HepG2 (cell line): ENCODE data around the gene FUT6. TPM values are rescaled to one million over a fixed set of nuclear protein-coding genes. Genes with fewer than 3 reads are reported as not detected.

Source experiments
- ASH2L ChIP-seq: fragments of 300-600, 200-600 bp; sonication (generic); IDR thresholded peaks from 2 replicates; pipeline ENCODE4 v1.7.0; 2017; ENCODE audit warnings: low read depth, mild to moderate bottlenecking, moderate library complexity, mixed read lengths, low read length; ENCODE audit not compliant: insufficient read length
- ATF7-NPFF ChIP-seq: sonication (generic); formaldehyde crosslinking; IDR thresholded peaks from 2 replicates; pipeline ENCODE4 v1.8.1; 2023; ENCODE audit warnings: mild to moderate bottlenecking, low read depth, missing genetic modification reagents, moderate library complexity
- HHEX ChIP-seq: IDR thresholded peaks from 2 replicates; pipeline ENCODE4 v1.6.1; 2016; ENCODE audit warnings: control low read depth
- HIVEP1 ChIP-seq: sonication (generic); formaldehyde crosslinking; IDR thresholded peaks from 2 replicates; pipeline ENCODE4 v1.4.0; 2020; ENCODE audit warnings: mild to moderate bottlenecking, missing genetic modification reagents
- HMGA1 ChIP-seq: sonication (generic); formaldehyde crosslinking; conservative IDR thresholded peaks from 2 replicates; pipeline ENCODE4 v1.4.0; 2020; ENCODE audit warnings: missing genetic modification reagents
- KDM4B ChIP-seq: sonication (generic); formaldehyde crosslinking; IDR thresholded peaks from 2 replicates; pipeline ENCODE4 v1.4.0; 2020; ENCODE audit warnings: missing genetic modification reagents
- MAF1 ChIP-seq: sonication (generic); formaldehyde crosslinking; IDR thresholded peaks from 2 replicates; pipeline ENCODE4 v1.5.0; 2020; ENCODE audit warnings: missing genetic modification reagents, borderline replicate concordance
- MEF2D ChIP-seq: sonication (generic); formaldehyde crosslinking; IDR thresholded peaks from 2 replicates; pipeline ENCODE4 v1.5.1; 2020; ENCODE audit warnings: mild to moderate bottlenecking, missing genetic modification reagents
- RBM22 ChIP-seq: fragments of 200-400 bp; formaldehyde crosslinking; optimal IDR thresholded peaks from 2 replicates; pipeline ENCODE3; 2017; ENCODE audit warnings: mild to moderate bottlenecking, low read length, moderate library complexity
- SATB2 ChIP-seq: sonication (generic); formaldehyde crosslinking; IDR thresholded peaks from 2 replicates; pipeline ENCODE4 v1.5.0; 2020; ENCODE audit warnings: missing genetic modification reagents
- SKI ChIP-seq: fragments of 450-650 bp; IDR thresholded peaks from one replicate; pipeline ENCODE4 v1.6.1; 2018; ENCODE audit warnings: mild to moderate bottlenecking; ENCODE audit not compliant: partially characterized antibody
- TARDBP ChIP-seq: sonication (generic); formaldehyde crosslinking; IDR thresholded peaks from 2 replicates; pipeline ENCODE4 v1.8.0; 2022; ENCODE audit warnings: mild to moderate bottlenecking, missing genetic modification reagents
- TBX2 ChIP-seq: sonication (generic); formaldehyde crosslinking; IDR thresholded peaks from 2 replicates; pipeline ENCODE4 v1.5.0; 2020; ENCODE audit warnings: missing genetic modification reagents, mild to moderate bottlenecking, borderline replicate concordance
- TEAD2 ChIP-seq: sonication (generic); formaldehyde crosslinking; IDR thresholded peaks from 2 replicates; pipeline ENCODE4 v1.9.0; 2021; ENCODE audit warnings: missing genetic modification reagents
- TGIF2 ChIP-seq: IDR thresholded peaks from 2 replicates; pipeline ENCODE4 v1.6.1; 2016; ENCODE audit warnings: control low read depth, missing compliant biosample characterization
- TRIM24 ChIP-seq: sonication (generic); formaldehyde crosslinking; IDR thresholded peaks from 2 replicates; pipeline ENCODE4 v1.8.0; 2022; ENCODE audit warnings: mild to moderate bottlenecking, missing genetic modification reagents
- ZNF225 ChIP-seq: sonication (generic); formaldehyde crosslinking; IDR thresholded peaks from 2 replicates; pipeline ENCODE4 v1.4.0; 2020; ENCODE audit warnings: mild to moderate bottlenecking, missing genetic modification reagents
- ZNF34 ChIP-seq: sonication (generic); formaldehyde crosslinking; IDR thresholded peaks from 2 replicates; pipeline ENCODE4 v1.4.0; 2020; ENCODE audit warnings: mild to moderate bottlenecking, missing genetic modification reagents, borderline replicate concordance
- ZNF678 ChIP-seq: sonication (generic); formaldehyde crosslinking; IDR thresholded peaks from 2 replicates; pipeline ENCODE4 v1.4.0; 2020; ENCODE audit warnings: mild to moderate bottlenecking, missing genetic modification reagents
- ZNF879 ChIP-seq: sonication (generic); formaldehyde crosslinking; IDR thresholded peaks from 2 replicates; pipeline ENCODE4 v1.8.1; 2023; ENCODE audit warnings: missing genetic modification reagents
- polyA plus RNA-seq, 8 experiments: library from polyadenylated mRNA; depleted of rRNA in 3 of 8; stranded (reverse) in 7 of 8; unstranded in 1 of 8; fragments of >200 nt; fragmentation: Illumina TruSeq in 4 of 8; extraction: Trizol in 4 of 8; gene quantifications; 2 replicates each; pipeline versions ENCODE4 v1.2.1 to v1.2.3, GENCODE V29; 2011 to 2016; ENCODE audit warnings: low read depth in 4 of 8, missing spikeins in 1 of 8, mixed read lengths in 1 of 8; ENCODE audit not compliant: insufficient read depth in 1 of 8
- total RNA-seq, 5 experiments: library from RNA; depleted of rRNA; stranded (reverse); fragments of >200 nt; fragmentation: Illumina TruSeq; extraction: Trizol; gene quantifications; 2 replicates each; pipeline ENCODE4 v1.2.3, GENCODE V29; 2016; ENCODE audit warnings: low read depth in 1 of 5
- TF ChIP-seq, protein P1 (sequence below): sonication (generic); formaldehyde crosslinking; IDR thresholded peaks from 2 replicates; pipeline ENCODE4 v1.4.0; 2020; ENCODE audit warnings: low read depth, mild to moderate bottlenecking, missing genetic modification reagents
- TF ChIP-seq, protein P2 (sequence below): IDR thresholded peaks from 2 replicates; pipeline ENCODE4 v1.6.1; 2018; ENCODE audit warnings: missing genetic modification reagents
- TF ChIP-seq, protein P3 (sequence below): sonication (generic); formaldehyde crosslinking; IDR thresholded peaks from 2 replicates; pipeline ENCODE4 v1.4.0; 2020; ENCODE audit warnings: missing genetic modification reagents, mild to moderate bottlenecking, borderline replicate concordance
- TF ChIP-seq, protein P4 (sequence below): sonication (generic); formaldehyde crosslinking; IDR thresholded peaks from 2 replicates; pipeline ENCODE4 v1.4.0; 2020; ENCODE audit warnings: missing genetic modification reagents

The FUT6 gene
- total and polyA plus RNA-seq, 2 of the 13 experiments (the other 11 are each of a cell fraction or from before 2014, with no cell fraction given) = 8.2 to 27.7 TPM

DNA sequence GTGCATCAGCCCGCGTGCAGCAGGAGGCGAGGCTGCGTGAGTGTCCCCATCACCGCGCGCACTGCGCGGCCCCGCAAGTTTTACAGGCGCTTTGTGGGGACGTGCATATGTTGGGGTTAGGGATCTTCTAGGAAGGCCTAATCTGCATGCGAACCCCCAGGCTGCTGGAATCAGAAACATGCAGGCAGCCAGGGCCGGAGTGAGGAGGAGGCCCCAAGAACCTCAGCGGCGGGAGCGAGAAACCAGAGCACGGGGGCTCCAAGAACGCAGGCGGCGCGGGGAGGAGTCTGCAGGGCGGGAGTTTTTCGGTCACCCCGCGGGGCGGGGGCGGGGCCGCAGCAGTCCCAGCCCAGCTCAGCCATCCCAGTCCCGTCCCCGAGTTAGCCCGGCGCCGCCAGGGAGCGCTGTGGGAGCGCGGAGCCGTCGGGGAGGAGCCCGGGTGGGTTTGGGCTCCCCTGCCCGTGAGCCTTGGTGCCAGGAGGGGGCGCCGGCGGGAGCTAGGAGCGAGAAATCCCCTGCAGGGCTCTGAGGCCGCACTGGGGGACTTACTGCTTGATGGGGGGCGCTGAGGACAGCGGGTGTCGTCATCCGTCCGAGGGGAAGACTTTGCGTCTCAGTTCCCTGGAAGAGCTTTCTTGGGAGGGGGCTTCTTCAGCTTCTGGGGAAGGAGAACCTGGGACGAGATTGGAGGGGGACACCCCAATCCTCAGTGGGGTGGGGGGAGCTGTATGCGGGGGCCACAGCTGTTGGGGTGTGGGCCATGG is 35.6 kb downstream of the FUT6 start (continued):
- no peak for TF ChIP-seq HHEX (CRISPR knock-in tag)
- TF ChIP-seq TEAD2 (CRISPR knock-in tag) = no peak
- TF ChIP-seq TGIF2 (CRISPR knock-in tag) = no peak
- peak; percentile 67 for TF ChIP-seq SKI
- peak; percentile 92 for TF ChIP-seq ATF7-NPFF (CRISPR knock-in tag)
- TF ChIP-seq HIVEP1 (CRISPR knock-in tag) = peak; percentile 89
- TF ChIP-seq KDM4B (CRISPR knock-in tag) = no peak
- 0 out of 2 replicates have a peak, but pooled peaks have one; percentile 20 for TF ChIP-seq ZNF34 (CRISPR knock-in tag)
- TF ChIP-seq ZNF879 (CRISPR knock-in tag) = no peak
- TF ChIP-seq MEF2D (CRISPR knock-in tag) = no peak; the same call in none of the 2 replicates
- TF ChIP-seq, protein P1, sequence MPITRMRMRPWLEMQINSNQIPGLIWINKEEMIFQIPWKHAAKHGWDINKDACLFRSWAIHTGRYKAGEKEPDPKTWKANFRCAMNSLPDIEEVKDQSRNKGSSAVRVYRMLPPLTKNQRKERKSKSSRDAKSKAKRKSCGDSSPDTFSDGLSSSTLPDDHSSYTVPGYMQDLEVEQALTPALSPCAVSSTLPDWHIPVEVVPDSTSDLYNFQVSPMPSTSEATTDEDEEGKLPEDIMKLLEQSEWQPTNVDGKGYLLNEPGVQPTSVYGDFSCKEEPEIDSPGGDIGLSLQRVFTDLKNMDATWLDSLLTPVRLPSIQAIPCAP (CRISPR knock-in tag) = no peak
- TF ChIP-seq SATB2 (CRISPR knock-in tag) = no peak
- TF ChIP-seq, protein P2, sequence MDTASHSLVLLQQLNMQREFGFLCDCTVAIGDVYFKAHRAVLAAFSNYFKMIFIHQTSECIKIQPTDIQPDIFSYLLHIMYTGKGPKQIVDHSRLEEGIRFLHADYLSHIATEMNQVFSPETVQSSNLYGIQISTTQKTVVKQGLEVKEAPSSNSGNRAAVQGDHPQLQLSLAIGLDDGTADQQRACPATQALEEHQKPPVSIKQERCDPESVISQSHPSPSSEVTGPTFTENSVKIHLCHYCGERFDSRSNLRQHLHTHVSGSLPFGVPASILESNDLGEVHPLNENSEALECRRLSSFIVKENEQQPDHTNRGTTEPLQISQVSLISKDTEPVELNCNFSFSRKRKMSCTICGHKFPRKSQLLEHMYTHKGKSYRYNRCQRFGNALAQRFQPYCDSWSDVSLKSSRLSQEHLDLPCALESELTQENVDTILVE (CRISPR knock-in tag) = peak; percentile 43; the same call in 1 of the 2 replicates
- TF ChIP-seq ZNF225 (CRISPR knock-in tag) = no peak
- TF ChIP-seq RBM22 = no peak
- TF ChIP-seq TBX2 (CRISPR knock-in tag) = peak; percentile 81
- TF ChIP-seq, protein P3, sequence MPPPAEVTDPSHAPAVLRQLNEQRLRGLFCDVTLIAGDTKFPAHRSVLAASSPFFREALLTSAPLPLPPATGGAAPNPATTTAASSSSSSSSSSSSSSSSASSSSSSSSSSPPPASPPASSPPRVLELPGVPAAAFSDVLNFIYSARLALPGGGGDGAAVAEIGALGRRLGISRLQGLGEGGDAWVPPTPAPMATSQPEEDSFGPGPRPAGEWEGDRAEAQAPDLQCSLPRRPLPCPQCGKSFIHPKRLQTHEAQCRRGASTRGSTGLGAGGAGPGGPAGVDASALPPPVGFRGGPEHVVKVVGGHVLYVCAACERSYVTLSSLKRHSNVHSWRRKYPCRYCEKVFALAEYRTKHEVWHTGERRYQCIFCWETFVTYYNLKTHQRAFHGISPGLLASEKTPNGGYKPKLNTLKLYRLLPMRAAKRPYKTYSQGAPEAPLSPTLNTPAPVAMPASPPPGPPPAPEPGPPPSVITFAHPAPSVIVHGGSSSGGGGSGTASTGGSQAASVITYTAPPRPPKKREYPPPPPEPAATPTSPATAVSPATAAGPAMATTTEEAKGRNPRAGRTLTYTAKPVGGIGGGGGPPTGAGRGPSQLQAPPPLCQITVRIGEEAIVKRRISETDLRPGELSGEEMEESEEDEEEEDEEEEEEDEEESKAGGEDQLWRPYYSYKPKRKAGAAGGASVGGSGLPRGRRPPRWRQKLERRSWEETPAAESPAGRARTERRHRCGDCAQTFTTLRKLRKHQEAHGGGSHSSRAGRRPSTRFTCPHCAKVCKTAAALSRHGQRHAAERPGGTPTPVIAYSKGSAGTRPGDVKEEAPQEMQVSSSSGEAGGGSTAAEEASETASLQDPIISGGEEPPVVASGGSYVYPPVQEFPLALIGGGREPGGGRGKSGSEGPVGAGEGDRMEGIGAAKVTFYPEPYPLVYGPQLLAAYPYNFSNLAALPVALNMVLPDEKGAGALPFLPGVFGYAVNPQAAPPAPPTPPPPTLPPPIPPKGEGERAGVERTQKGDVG (CRISPR knock-in tag) = 0 out of 2 replicates have a peak, but pooled peaks have one; percentile 63
- no peak for TF ChIP-seq ASH2L
- 0 out of 2 replicates have a peak, but pooled peaks have one; percentile 35 for TF ChIP-seq MAF1 (CRISPR knock-in tag)
- peak; percentile 65; the same call in 1 of the 2 replicates for TF ChIP-seq TARDBP (CRISPR knock-in tag)
- no peak for TF ChIP-seq ZNF678 (CRISPR knock-in tag)
- no peak for TF ChIP-seq HMGA1 (CRISPR knock-in tag)
- TF ChIP-seq, protein P4, sequence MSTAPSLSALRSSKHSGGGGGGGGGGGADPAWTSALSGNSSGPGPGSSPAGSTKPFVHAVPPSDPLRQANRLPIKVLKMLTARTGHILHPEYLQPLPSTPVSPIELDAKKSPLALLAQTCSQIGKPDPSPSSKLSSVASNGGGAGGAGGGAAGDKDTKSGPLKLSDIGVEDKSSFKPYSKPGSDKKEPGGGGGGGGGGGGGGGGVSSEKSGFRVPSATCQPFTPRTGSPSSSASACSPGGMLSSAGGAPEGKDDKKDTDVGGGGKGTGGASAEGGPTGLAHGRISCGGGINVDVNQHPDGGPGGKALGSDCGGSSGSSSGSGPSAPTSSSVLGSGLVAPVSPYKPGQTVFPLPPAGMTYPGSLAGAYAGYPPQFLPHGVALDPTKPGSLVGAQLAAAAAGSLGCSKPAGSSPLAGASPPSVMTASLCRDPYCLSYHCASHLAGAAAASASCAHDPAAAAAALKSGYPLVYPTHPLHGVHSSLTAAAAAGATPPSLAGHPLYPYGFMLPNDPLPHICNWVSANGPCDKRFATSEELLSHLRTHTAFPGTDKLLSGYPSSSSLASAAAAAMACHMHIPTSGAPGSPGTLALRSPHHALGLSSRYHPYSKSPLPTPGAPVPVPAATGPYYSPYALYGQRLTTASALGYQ (CRISPR knock-in tag) = no peak
- TF ChIP-seq TRIM24 (CRISPR knock-in tag) = no peak
